RWPE1 (cell line): ENCODE results near the gene IGFL1.
"Not testable (repeated sequence)": the region's sequence is repeated elsewhere in the genome, so short reads cannot be mapped to it uniquely, and the experiment has no call there.

Experiments used
- CTCF ChIA-PET: fragments of 350-600 bp; sonication (Branson Sonifier 250); formaldehyde crosslinking; extraction: SDS; loops from one replicate; lab custom pipeline; 2021; lab: Yijun Ruan, JAX
- POLR2A ChIA-PET: fragments of 400-600 bp; formaldehyde crosslinking; extraction: SDS; loops from one replicate; lab custom pipeline; 2020; ENCODE audit warnings: antibody characterized with exemption; ENCODE audit not compliant: low non-redundant PET; lab: Yijun Ruan, JAX
- DNase-seq: peaks from one replicate; pipeline ENCODE4 v3.0.0; 2012; ENCODE audit warnings: low spot score
- H3K27ac ChIP-seq: fragments of 450-650 bp; 2 replicates; pipeline ENCODE4 v1.5.1; 2017
- CTCF ChIP-seq: fragments of 450-650 bp; conservative IDR thresholded peaks from 2 replicates; pipeline ENCODE4 v1.5.1; 2017; ENCODE audit warnings: low read depth, mild to moderate bottlenecking

IGFL1 gene

GRCh38 chr19:46206176-46206575 is 23.4 kb upstream of the IGFL1 start:
- DNase-seq = peak; percentile 89
- TF ChIP-seq CTCF = no peak
- ChIA-PET POLR2A (no interaction called here), CTCF (interaction anchor here (1.4 kb wide), 1 partner anchor 178 kb away, joined by 3 read pairs; no protein-coding TSS in a partner anchor)
- peak overlapping the region; percentile 91 for H3K27ac ChIP-seq

- TF ChIP-seq CTCF = no peak
- ChIA-PET POLR2A (no interaction called here), CTCF (interaction anchor here (1.4 kb wide), 1 partner anchor 178 kb away, joined by 3 read pairs; no protein-coding TSS in a partner anchor)
These were observed 22.9 kb upstream of the IGFL1 start for GRCh38 chr19:46206682-46207081.

GRCh38 chr19:46207858-46208257 is 21.7 kb upstream of the IGFL1 start:
- CTCF ChIA-PET, POLR2A ChIA-PET, DNase-seq: not testable (repeated sequence)
- H3K27ac ChIP-seq = peak overlapping the region; percentile 91

More at GRCh38 chr19:46206682-46207081, 22.9 kb upstream of the IGFL1 start:
- H3K27ac ChIP-seq = peak overlapping the region; percentile 91
- no peak for DNase-seq

GRCh38 chr19:46209051-46209450 is 20.5 kb upstream of the IGFL1 start:
- ChIA-PET POLR2A (no interaction called here), CTCF (no interaction called here)
- peak overlapping the region; percentile 91 for H3K27ac ChIP-seq
- no peak for TF ChIP-seq CTCF
- no peak for DNase-seq

- no peak for TF ChIP-seq CTCF
These were observed 20.1 kb upstream of the IGFL1 start for GRCh38 chr19:46209472-46209871.

GRCh38 chr19:46210669-46211068 is 18.9 kb upstream of the IGFL1 start:
- POLR2A ChIA-PET = no interaction called here
- no peak for DNase-seq
- no peak for TF ChIP-seq CTCF
- peak overlapping the region; percentile 95 for H3K27ac ChIP-seq
- CTCF ChIA-PET = interaction anchor here (0.6 to 0.9 kb wide), 2 partner anchors 11 to 361 kb away, joined by 3 read pairs; no protein-coding TSS in a partner anchor

More at GRCh38 chr19:46209472-46209871, 20.1 kb upstream of the IGFL1 start:
- H3K27ac ChIP-seq = peak overlapping the region; percentile 91
- POLR2A ChIA-PET = no interaction called here
- DNase-seq = no peak
- CTCF ChIA-PET = no interaction called here

- ChIA-PET CTCF (interaction anchor here (0.7 to 0.9 kb wide), 3 partner anchors 10 to 141 kb away, joined by 3 read pairs; no protein-coding TSS in a partner anchor), POLR2A (no interaction called here)
- DNase-seq = peak; percentile 74
- peak overlapping the region; percentile 95 for H3K27ac ChIP-seq
- no peak for TF ChIP-seq CTCF
These were observed 18.2 kb upstream of the IGFL1 start for GRCh38 chr19:46211201-46211881.

- H3K27ac ChIP-seq = peak overlapping the region; percentile 95
- DNase-seq, POLR2A ChIA-PET, CTCF ChIA-PET: not testable (repeated sequence)
These were observed 16.9 kb upstream of the IGFL1 start for GRCh38 chr19:46212592-46212991.
